Panc1 (cell line): Measurements from ENCODE around the gene FRK. TPM values are rescaled to one million over a fixed set of nuclear protein-coding genes. Genes with fewer than 3 reads are reported as not detected.

ENCODE experiments used
- ATAC-seq: fragments of 200-7000 bp; cut with Tn5 transposase; 2 replicates; pipeline ENCODE4 v1.9.1; 2020; ENCODE audit warnings: mild to moderate bottlenecking, moderate library complexity
- BruUV-seq: library from RNA; stranded (reverse); fragments of 400-500 nt; replicated peaks from 2 replicates; lab custom pipeline; 2021; lab: Mats Ljungman, UMichigan
- CTCF ChIA-PET: fragments of 300-600 bp; sonication (Branson Sonifier 250); formaldehyde crosslinking; loops from one replicate; lab custom pipeline; 2022; ENCODE audit warnings: antibody characterized with exemption; lab: Charles Lee
- POLR2A ChIA-PET: fragments of 300-600 bp; sonication (Branson Sonifier 250); formaldehyde crosslinking; loops from one replicate; lab custom pipeline; 2022; ENCODE audit warnings: antibody characterized with exemption; lab: Charles Lee
- DNase-seq: peaks from one replicate; pipeline ENCODE4 v3.0.0-alpha.2; 2010; ENCODE audit warnings: low read depth, low spot score
- H3K27ac ChIP-seq: 2 replicates; pipeline ENCODE4 v1.5.1; 2011; ENCODE audit warnings: mild to moderate bottlenecking, low read length, inconsistent platforms
- H3K27me3 ChIP-seq: fragments of 200-500 bp; sonication (Bioruptor generic); 2 replicates; pipeline ENCODE4 v1.6.0; 2014; ENCODE audit warnings: low read length, inconsistent platforms; ENCODE audit not compliant: control insufficient read depth, insufficient read depth
- H3K36me3 ChIP-seq: fragments of 200-500 bp; sonication (Bioruptor generic); 2 replicates; pipeline ENCODE4 v1.5.1; 2014; ENCODE audit warnings: inconsistent platforms, mild to moderate bottlenecking, low read length, moderate library complexity; ENCODE audit not compliant: control insufficient read depth, insufficient read depth
- H3K4me1 ChIP-seq: 2 replicates; pipeline ENCODE4 v1.5.1; 2011; ENCODE audit warnings: inconsistent platforms, mild to moderate bottlenecking, low read length, moderate library complexity; ENCODE audit not compliant: control insufficient read depth, insufficient read depth
- H3K4me3 ChIP-seq, 2 experiments: 2 replicates each; pipeline ENCODE4 v1.5.1; 2011 to 2012; ENCODE audit warnings: low read depth in 2 of 2, low read length in 2 of 2, mild to moderate bottlenecking in 2 of 2, inconsistent platforms in 1 of 2, moderate library complexity in 1 of 2
- H3K9me3 ChIP-seq: fragments of 200-500 bp; sonication (Bioruptor generic); 2 replicates; pipeline ENCODE4 v1.5.1; 2014; ENCODE audit warnings: low read depth, mild to moderate bottlenecking, inconsistent platforms, low read length, moderate library complexity; ENCODE audit not compliant: control insufficient read depth, insufficient read depth
- POLR2AphosphoS5 ChIP-seq: IDR thresholded peaks from 2 replicates; pipeline ENCODE4 v1.6.1; 2012; ENCODE audit warnings: mild to moderate bottlenecking, low read depth, low read length, moderate library complexity
- SIN3A ChIP-seq: IDR thresholded peaks from 2 replicates; pipeline ENCODE4 v1.6.1; 2012; ENCODE audit warnings: low read depth, mild to moderate bottlenecking, low read length, moderate library complexity, borderline replicate concordance; ENCODE audit not compliant: insufficient read depth
- TCF7L2 ChIP-seq: IDR thresholded peaks from 2 replicates; pipeline ENCODE4 v1.6.1; 2011; ENCODE audit warnings: mild to moderate bottlenecking, low read depth, low read length, inconsistent platforms
- in situ Hi-C: cut with HindIII; loops from 2 replicates; pipeline ENCODE4 v1.10.0; 2016; ENCODE audit warnings: low sequenced_read_pairs, low pct_unique_long_range_greater_than_20kb
- intact Hi-C: fragments of 100-400 bp; cut with micrococcal nuclease; formaldehyde crosslinking; loops from one replicate; pipeline ENCODE4 v1.10.0; 2022; ENCODE audit not compliant: unreplicated experiment
- total RNA-seq: library from RNA; stranded (reverse); gene quantifications from one replicate; pipeline ENCODE4 v1.2.1, GENCODE V29; 2021; ENCODE audit not compliant: unreplicated experiment
- TF ChIP-seq, protein P1 (sequence below): fragments of 450-650 bp; IDR thresholded peaks from 2 replicates; pipeline ENCODE4 v1.5.1; 2017; ENCODE audit warnings: mild to moderate bottlenecking
- TF ChIP-seq, protein P2 (sequence below), 2 experiments: IDR thresholded peaks; 2 replicates each; pipeline ENCODE4 v1.6.1; 2011 to 2012; ENCODE audit warnings: low read depth in 2 of 2, control low read depth in 1 of 2, low read length in 1 of 2, mild to moderate bottlenecking in 1 of 2, moderate library complexity in 1 of 2; ENCODE audit not compliant: insufficient read depth in 1 of 2

The FRK gene
- total RNA-seq, 1 experiment from 2014 or later, result 2.5 TPM

DNA sequence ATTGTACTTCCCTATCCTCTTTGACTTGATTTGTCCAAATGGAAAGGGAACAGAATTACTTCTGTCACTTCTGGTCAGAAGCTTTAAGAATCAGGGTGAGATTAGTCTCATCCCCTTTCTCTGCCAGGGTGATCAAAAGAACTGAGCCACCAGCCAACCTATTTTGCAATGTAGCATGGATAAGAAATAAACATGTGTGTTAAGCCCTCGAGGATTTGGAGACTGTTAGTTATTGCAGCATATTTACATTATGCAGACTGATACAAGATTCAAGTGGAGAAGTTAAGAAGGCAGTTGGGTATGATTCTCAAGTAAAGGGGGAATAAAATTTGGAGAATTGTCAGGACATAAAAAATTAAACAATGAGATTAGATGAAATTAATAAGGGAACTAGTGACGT, 106.0 kb downstream of the FRK start:
- ATAC-seq (no peak), DNase-seq (no peak)
- H3K4me1 ChIP-seq, result peaks cover 4% of the 10 kb centered on the region; the same call in 1 of the 2 replicates
- no peaks in the 10 kb centered on the region for H3K27me3 ChIP-seq
- intact Hi-C loops (no loop called here), in situ Hi-C loops (no loop called here)
- no peaks in the 10 kb centered on the region for H3K36me3 ChIP-seq
- no peak overlapping the region for H3K27ac ChIP-seq
- H3K9me3 ChIP-seq, result no peaks in the 10 kb centered on the region
- no peak overlapping the region for H3K4me3 ChIP-seq
- TF ChIP-seq, protein P1, sequence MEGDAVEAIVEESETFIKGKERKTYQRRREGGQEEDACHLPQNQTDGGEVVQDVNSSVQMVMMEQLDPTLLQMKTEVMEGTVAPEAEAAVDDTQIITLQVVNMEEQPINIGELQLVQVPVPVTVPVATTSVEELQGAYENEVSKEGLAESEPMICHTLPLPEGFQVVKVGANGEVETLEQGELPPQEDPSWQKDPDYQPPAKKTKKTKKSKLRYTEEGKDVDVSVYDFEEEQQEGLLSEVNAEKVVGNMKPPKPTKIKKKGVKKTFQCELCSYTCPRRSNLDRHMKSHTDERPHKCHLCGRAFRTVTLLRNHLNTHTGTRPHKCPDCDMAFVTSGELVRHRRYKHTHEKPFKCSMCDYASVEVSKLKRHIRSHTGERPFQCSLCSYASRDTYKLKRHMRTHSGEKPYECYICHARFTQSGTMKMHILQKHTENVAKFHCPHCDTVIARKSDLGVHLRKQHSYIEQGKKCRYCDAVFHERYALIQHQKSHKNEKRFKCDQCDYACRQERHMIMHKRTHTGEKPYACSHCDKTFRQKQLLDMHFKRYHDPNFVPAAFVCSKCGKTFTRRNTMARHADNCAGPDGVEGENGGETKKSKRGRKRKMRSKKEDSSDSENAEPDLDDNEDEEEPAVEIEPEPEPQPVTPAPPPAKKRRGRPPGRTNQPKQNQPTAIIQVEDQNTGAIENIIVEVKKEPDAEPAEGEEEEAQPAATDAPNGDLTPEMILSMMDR, result no peak
- no peak for TF ChIP-seq SIN3A
- TF ChIP-seq POLR2AphosphoS5, result no peak
- TF ChIP-seq TCF7L2, result no peak
- TF ChIP-seq, protein P2, sequence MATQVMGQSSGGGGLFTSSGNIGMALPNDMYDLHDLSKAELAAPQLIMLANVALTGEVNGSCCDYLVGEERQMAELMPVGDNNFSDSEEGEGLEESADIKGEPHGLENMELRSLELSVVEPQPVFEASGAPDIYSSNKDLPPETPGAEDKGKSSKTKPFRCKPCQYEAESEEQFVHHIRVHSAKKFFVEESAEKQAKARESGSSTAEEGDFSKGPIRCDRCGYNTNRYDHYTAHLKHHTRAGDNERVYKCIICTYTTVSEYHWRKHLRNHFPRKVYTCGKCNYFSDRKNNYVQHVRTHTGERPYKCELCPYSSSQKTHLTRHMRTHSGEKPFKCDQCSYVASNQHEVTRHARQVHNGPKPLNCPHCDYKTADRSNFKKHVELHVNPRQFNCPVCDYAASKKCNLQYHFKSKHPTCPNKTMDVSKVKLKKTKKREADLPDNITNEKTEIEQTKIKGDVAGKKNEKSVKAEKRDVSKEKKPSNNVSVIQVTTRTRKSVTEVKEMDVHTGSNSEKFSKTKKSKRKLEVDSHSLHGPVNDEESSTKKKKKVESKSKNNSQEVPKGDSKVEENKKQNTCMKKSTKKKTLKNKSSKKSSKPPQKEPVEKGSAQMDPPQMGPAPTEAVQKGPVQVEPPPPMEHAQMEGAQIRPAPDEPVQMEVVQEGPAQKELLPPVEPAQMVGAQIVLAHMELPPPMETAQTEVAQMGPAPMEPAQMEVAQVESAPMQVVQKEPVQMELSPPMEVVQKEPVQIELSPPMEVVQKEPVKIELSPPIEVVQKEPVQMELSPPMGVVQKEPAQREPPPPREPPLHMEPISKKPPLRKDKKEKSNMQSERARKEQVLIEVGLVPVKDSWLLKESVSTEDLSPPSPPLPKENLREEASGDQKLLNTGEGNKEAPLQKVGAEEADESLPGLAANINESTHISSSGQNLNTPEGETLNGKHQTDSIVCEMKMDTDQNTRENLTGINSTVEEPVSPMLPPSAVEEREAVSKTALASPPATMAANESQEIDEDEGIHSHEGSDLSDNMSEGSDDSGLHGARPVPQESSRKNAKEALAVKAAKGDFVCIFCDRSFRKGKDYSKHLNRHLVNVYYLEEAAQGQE (IDR thresholded peaks at IDR 0.05; ENCODE audit: insufficient read depth in 1 of 2, low read depth in 2 of 2, low read length in 1 of 2), result no peak
- ChIA-PET CTCF (no interaction called here), POLR2A (no interaction called here)
- no TSS peak for BruUV-seq

DNA sequence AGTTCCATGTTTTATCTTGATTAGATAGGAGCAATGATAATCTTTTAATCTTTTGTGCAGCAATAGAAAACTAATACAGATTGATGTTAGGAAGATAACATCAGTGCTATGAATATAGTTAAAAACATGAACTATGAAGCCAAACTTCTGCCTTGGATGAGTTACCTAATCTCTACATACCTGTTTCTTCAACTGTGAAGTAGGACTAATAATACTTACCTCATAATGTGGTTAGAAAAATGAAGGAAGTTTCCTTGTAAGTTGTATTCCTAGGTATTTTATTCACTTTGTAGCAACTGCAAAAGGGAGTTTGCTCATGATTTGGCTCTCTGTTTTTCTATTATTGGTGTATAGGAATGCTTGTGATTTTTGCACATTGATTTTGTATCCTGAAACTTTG, 111.9 kb downstream of the FRK start:
- TF ChIP-seq, protein P1, result no peak
- no peak for TF ChIP-seq SIN3A
- intact Hi-C loops, result no loop called here
- no TSS peak for BruUV-seq
- ChIA-PET CTCF (no interaction called here), POLR2A (no interaction called here)
- no peak for DNase-seq
- H3K27me3 ChIP-seq, result no peaks in the 10 kb centered on the region
- no peaks in the 10 kb centered on the region for H3K4me1 ChIP-seq
- in situ Hi-C loops, result no loop called here
- ATAC-seq, result no peak
- H3K4me3 ChIP-seq, result no peak overlapping the region
- H3K27ac ChIP-seq, result no peak overlapping the region
- H3K9me3 ChIP-seq, result no peaks in the 10 kb centered on the region
- H3K36me3 ChIP-seq, result no peaks in the 10 kb centered on the region
